H1 (cell line): ENCODE results near the gene MARK1. TPM values are rescaled to one million over a fixed set of nuclear protein-coding genes. Genes with fewer than 3 reads are reported as not detected.

ENCODE experiments used
- CTCF ChIA-PET: fragments of 300-600 bp; sonication (Branson Sonifier 250); formaldehyde crosslinking; loops from one replicate; lab custom pipeline; 2021; ENCODE audit not compliant: partially characterized antibody; lab: Charles Lee
- POLR2A ChIA-PET: fragments of 300-600 bp; sonication (Branson Sonifier 250); formaldehyde crosslinking; loops from one replicate; lab custom pipeline; 2021; ENCODE audit warnings: inconsistent platforms; ENCODE audit not compliant: partially characterized antibody; lab: Charles Lee
- DNase-seq, 2 experiments: peaks; one replicate each; pipeline versions ENCODE4 v3.0.0 to v3.0.0-alpha.2; 2010 to 2022; ENCODE audit warnings: low spot score in 2 of 2, low read depth in 1 of 2, mixed read lengths in 1 of 2
- FAIRE-seq: peaks from 2 replicates; lab custom pipeline; 2011; peaks lifted over from hg19 to GRCh38; lab: Jason Lieb, UNC
- H2AFZ ChIP-seq: 2 replicates; pipeline ENCODE4 v1.8.1; 2012; ENCODE audit warnings: low read length, inconsistent platforms
- H2AK5ac ChIP-seq: 2 replicates; pipeline ENCODE4 v1.6.1; 2013; ENCODE audit warnings: low read depth, low read length
- H2BK120ac ChIP-seq: replicated peaks from 2 replicates; pipeline ENCODE3; 2013; ENCODE audit warnings: low read depth, low read length, inconsistent platforms
- H2BK12ac ChIP-seq: 2 replicates; pipeline ENCODE4 v1.6.1; 2013; ENCODE audit warnings: low read depth, low read length
- H2BK15ac ChIP-seq: 2 replicates; pipeline ENCODE4 v1.6.1; 2013; ENCODE audit warnings: low read length
- H2BK20ac ChIP-seq: 2 replicates; pipeline ENCODE4 v1.6.1; 2013; ENCODE audit warnings: low read length
- H2BK5ac ChIP-seq: 2 replicates; pipeline ENCODE4 v1.6.1; 2013; ENCODE audit warnings: low read depth, low read length
- H3K14ac ChIP-seq: 2 replicates; pipeline ENCODE4 v1.6.1; 2013; ENCODE audit warnings: inconsistent platforms; ENCODE audit not compliant: insufficient read length
- H3K18ac ChIP-seq: 2 replicates; pipeline ENCODE4 v1.6.1; 2013; ENCODE audit warnings: low read length; ENCODE audit errors: extremely low read depth
- H3K23ac ChIP-seq: 2 replicates; pipeline ENCODE4 v1.6.1; 2013; ENCODE audit warnings: inconsistent platforms; ENCODE audit not compliant: insufficient read length
- H3K23me2 ChIP-seq: 2 replicates; pipeline ENCODE4 v1.6.1; 2013; ENCODE audit warnings: low read depth, low read length
- H3K27ac ChIP-seq: 2 replicates; pipeline ENCODE4 v1.6.1; 2011; ENCODE audit warnings: low read depth, low read length, inconsistent platforms
- H3K27me3 ChIP-seq, 4 experiments: replicated peaks in 1 of 4; 1 replicate in 1 of 4; 2 replicates in 3 of 4; pipeline versions ENCODE4 v1.6.1 to v1.8.1; 2011 to 2013; ENCODE audit warnings: low read length in 3 of 4, mild to moderate bottlenecking in 3 of 4, inconsistent platforms in 2 of 4, mixed read lengths in 2 of 4, moderate library complexity in 1 of 4; ENCODE audit not compliant: control insufficient read depth in 3 of 4, insufficient read depth in 3 of 4; ENCODE audit errors: extremely low read depth in 1 of 4
- H3K36me3 ChIP-seq, 4 experiments: 2 replicates each; pipeline versions ENCODE4 v1.6.1 to v1.8.1; 2011 to 2013; ENCODE audit warnings: mild to moderate bottlenecking in 4 of 4, low read length in 3 of 4, moderate library complexity in 2 of 4, control low read depth in 1 of 4, inconsistent platforms in 1 of 4; ENCODE audit not compliant: insufficient read depth in 4 of 4, control insufficient read depth in 2 of 4
- H3K4ac ChIP-seq: replicated peaks from 2 replicates; pipeline ENCODE3; 2013; ENCODE audit warnings: low read length, low read depth, mixed read lengths, inconsistent platforms; ENCODE audit not compliant: insufficient read length
- H3K4me1 ChIP-seq, 4 experiments: replicated peaks in 1 of 4; 1 replicate in 1 of 4; 2 replicates in 3 of 4; pipeline versions ENCODE4 v1.6.1 to v1.8.1; 2011 to 2013; ENCODE audit warnings: low read length in 3 of 4, inconsistent platforms in 2 of 4, mixed read lengths in 1 of 4; ENCODE audit not compliant: insufficient read depth in 4 of 4, control insufficient read depth in 3 of 4
- H3K4me2 ChIP-seq, 2 experiments: 2 replicates each; pipeline versions ENCODE4 v1.6.1 to v1.8.1; 2011 to 2013; ENCODE audit warnings: low read depth in 2 of 2, low read length in 2 of 2, control low read depth in 1 of 2, inconsistent platforms in 1 of 2, mild to moderate bottlenecking in 1 of 2; ENCODE audit not compliant: insufficient read depth in 1 of 2
- H3K4me3 ChIP-seq, 4 experiments: fragments of 200-600, 300-600 bp in 1 of 4; sonication (generic), shearing (Covaris generic), sonication (Bioruptor Twin) in 1 of 4; 2 replicates each; pipeline versions ENCODE4 v1.5.1 to v1.8.1; 2011 to 2016; ENCODE audit warnings: low read length in 4 of 4, low read depth in 3 of 4, control low read depth in 2 of 4, inconsistent platforms in 2 of 4, mild to moderate bottlenecking in 2 of 4, mixed read lengths in 1 of 4, moderate library complexity in 1 of 4; ENCODE audit not compliant: insufficient read depth in 2 of 4; ENCODE audit errors: extremely low read depth in 1 of 4
- H3K56ac ChIP-seq: replicated peaks from 2 replicates; pipeline ENCODE3; 2013; ENCODE audit warnings: low read depth, mild to moderate bottlenecking, mixed read lengths, low read length, inconsistent platforms; ENCODE audit not compliant: insufficient read length
- H3K79me1 ChIP-seq: 2 replicates; pipeline ENCODE4 v1.6.1; 2013; ENCODE audit warnings: low read depth, low read length, control low read depth
- H3K79me2 ChIP-seq, 2 experiments: 2 replicates each; pipeline versions ENCODE4 v1.6.1 to v1.8.1; 2012 to 2013; ENCODE audit warnings: low read length in 2 of 2, mild to moderate bottlenecking in 2 of 2, inconsistent platforms in 1 of 2; ENCODE audit not compliant: insufficient read depth in 2 of 2, control insufficient read depth in 1 of 2
- H3K9ac ChIP-seq, 4 experiments: replicated peaks in 1 of 4; 1 replicate in 1 of 4; 2 replicates in 3 of 4; pipeline versions ENCODE4 v1.6.1 to v1.8.1; 2011 to 2013; ENCODE audit warnings: low read depth in 3 of 4, low read length in 3 of 4, control low read depth in 2 of 4, mild to moderate bottlenecking in 2 of 4, moderate library complexity in 2 of 4, inconsistent platforms in 1 of 4; ENCODE audit errors: extremely low read depth in 1 of 4
- H3K9me3 ChIP-seq, 2 experiments: 2 replicates each; pipeline versions ENCODE4 v1.6.1 to v1.8.1; 2012 to 2013; ENCODE audit warnings: mild to moderate bottlenecking in 2 of 2, moderate library complexity in 2 of 2, control low read depth in 1 of 2, inconsistent platforms in 1 of 2, low read depth in 1 of 2, low read length in 1 of 2, mixed read lengths in 1 of 2; ENCODE audit not compliant: insufficient read depth in 2 of 2
- H4K20me1 ChIP-seq, 2 experiments: replicated peaks in 1 of 2; 2 replicates each; pipeline versions ENCODE3 to v1.8.1; 2011 to 2013; ENCODE audit warnings: inconsistent platforms in 2 of 2, low read length in 2 of 2, mild to moderate bottlenecking in 1 of 2; ENCODE audit not compliant: insufficient read depth in 2 of 2, control insufficient read depth in 1 of 2
- H4K5ac ChIP-seq: 2 replicates; pipeline ENCODE4 v1.6.1; 2013; ENCODE audit warnings: low read length, low read depth, mixed read lengths, inconsistent platforms; ENCODE audit not compliant: insufficient read length
- H4K8ac ChIP-seq: 2 replicates; pipeline ENCODE4 v1.8.0; 2013; ENCODE audit warnings: mild to moderate bottlenecking, moderate library complexity, low read length, inconsistent platforms; ENCODE audit not compliant: insufficient read depth; ENCODE audit errors: extremely low read depth
- H4K91ac ChIP-seq: replicated peaks from 2 replicates; pipeline ENCODE3; 2013; ENCODE audit warnings: low read length, mixed read lengths, inconsistent platforms; ENCODE audit not compliant: insufficient read length
- ASH2L ChIP-seq: fragments of 200-600, 300-600 bp; sonication (generic); IDR thresholded peaks from one replicate; pipeline ENCODE4 v1.7.1; 2017; ENCODE audit warnings: low read length
- BCL11A ChIP-seq, 2 experiments: IDR thresholded peaks; one replicate each; pipeline ENCODE4 v1.6.1; 2011; ENCODE audit warnings: low read depth in 2 of 2, low read length in 2 of 2, mild to moderate bottlenecking in 2 of 2
- CEBPB ChIP-seq: IDR thresholded peaks from 2 replicates; pipeline ENCODE4 v1.6.1; 2012; ENCODE audit warnings: low read depth, low read length
- CHD2 ChIP-seq: IDR thresholded peaks from 2 replicates; pipeline ENCODE4 v1.6.1; 2012; ENCODE audit warnings: low read length, improper control_type of control experiment
- EGR1 ChIP-seq: IDR thresholded peaks from 2 replicates; pipeline ENCODE4 v1.6.1; 2011; ENCODE audit warnings: low read depth, low read length, borderline replicate concordance
- EP300 ChIP-seq, 2 experiments: IDR thresholded peaks; 1 replicate in 1 of 2; 2 replicates in 1 of 2; pipeline ENCODE4 v1.6.1; 2011 to 2012; ENCODE audit warnings: low read depth in 2 of 2, low read length in 2 of 2, mild to moderate bottlenecking in 2 of 2, borderline replicate concordance in 1 of 2, inconsistent platforms in 1 of 2, moderate library complexity in 1 of 2
- HDAC6 ChIP-seq: IDR thresholded peaks from one replicate; pipeline ENCODE4 v1.7.1; 2012; ENCODE audit warnings: low read depth, mild to moderate bottlenecking, inconsistent platforms, low read length, moderate library complexity
- JUND ChIP-seq: IDR thresholded peaks from 2 replicates; pipeline ENCODE4 v1.6.1; 2011; ENCODE audit warnings: mild to moderate bottlenecking, improper control_type of control experiment, low read length
- MAFK ChIP-seq: IDR thresholded peaks from 2 replicates; pipeline ENCODE4 v1.6.1; 2012; ENCODE audit warnings: low read depth, mild to moderate bottlenecking, improper control_type of control experiment, low read length
- PHF8 ChIP-seq: fragments of 200-600 bp; sonication (generic); conservative IDR thresholded peaks from 2 replicates; pipeline ENCODE4 v1.7.1; 2012; ENCODE audit warnings: low read depth, mild to moderate bottlenecking, inconsistent platforms, low read length, moderate library complexity
- POLR2A ChIP-seq, 2 experiments: IDR thresholded peaks; 1 replicate in 1 of 2; 2 replicates in 1 of 2; pipeline ENCODE4 v1.6.1; 2011; ENCODE audit warnings: low read depth in 2 of 2, low read length in 2 of 2, mild to moderate bottlenecking in 2 of 2; ENCODE audit errors: control extremely low read depth in 1 of 2
- RFX5 ChIP-seq: IDR thresholded peaks from 2 replicates; pipeline ENCODE4 v1.6.1; 2011; ENCODE audit warnings: low read depth, low read length, improper control_type of control experiment, borderline replicate concordance
- SIN3A ChIP-seq, 2 experiments: IDR thresholded peaks in 1 of 2; conservative IDR thresholded peaks in 1 of 2; 2 replicates each; pipeline ENCODE4 v1.6.1; 2011 to 2012; ENCODE audit warnings: low read length in 2 of 2, improper control_type of control experiment in 1 of 2, low read depth in 1 of 2, mild to moderate bottlenecking in 1 of 2
- TAF1 ChIP-seq: IDR thresholded peaks from 2 replicates; pipeline ENCODE4 v1.6.1; 2011; ENCODE audit warnings: mild to moderate bottlenecking, low read depth, low read length
- TAF7 ChIP-seq: optimal IDR thresholded peaks from 2 replicates; pipeline ENCODE3; 2011; ENCODE audit warnings: low read depth, mild to moderate bottlenecking, inconsistent platforms, low read length, moderate library complexity, borderline replicate concordance
- ZNF274 ChIP-seq: IDR thresholded peaks from 2 replicates; pipeline ENCODE4 v1.7.0; 2012; ENCODE audit warnings: low read length, borderline replicate concordance; ENCODE audit errors: extremely low read depth
- WGBS, 2 experiments: shearing (Covaris generic) in 1 of 2; methylation state at CpG; one replicate each; pipeline versions ENCODE4 v1.1.6 to v1.1.7; 2013 to 2015; ENCODE audit warnings: low lambda C conversion rate in 2 of 2, mixed read lengths in 2 of 2, inconsistent platforms in 1 of 2, low coverage in 1 of 2, missing lambda C conversion rate in 1 of 2; ENCODE audit not compliant: insufficient replicate concordance in 2 of 2, insufficient coverage in 1 of 2, insufficient read length in 1 of 2; ENCODE audit errors: extremely low coverage in 1 of 2, missing lambda C conversion rate in 1 of 2; 5-methylcytosine and 5-hydroxymethylcytosine counted together
- polyA plus RNA-seq, 7 experiments: library from polyadenylated mRNA; depleted of rRNA in 3 of 7; stranded (reverse) in 5 of 7; unstranded in 2 of 7; fragments of >200 nt in 5 of 7; fragments of 200-250 nt in 2 of 7; gene quantifications; 1 replicate in 5 of 7; 2 replicates in 1 of 7; 4 replicates in 1 of 7; pipeline versions ENCODE4 v1.2.1 to v1.2.3, GENCODE V29; 2011 to 2013; ENCODE audit warnings: missing spikeins in 2 of 7, mixed read lengths in 2 of 7
- total RNA-seq: library from RNA; stranded (reverse); fragmentation: NEBNext Ultra II Directional; extraction: Animal tissue kit (Norgen Biotek cat#: 25700); gene quantifications from 2 replicates; pipeline ENCODE4 v1.2.1, GENCODE V29; 2021

The MARK1 gene
- total and polyA plus RNA-seq, 2 of the 8 experiments (the other 6 are each of a cell fraction or from before 2014, with no cell fraction given) = 5.5 to 20.5 TPM

DNA sequence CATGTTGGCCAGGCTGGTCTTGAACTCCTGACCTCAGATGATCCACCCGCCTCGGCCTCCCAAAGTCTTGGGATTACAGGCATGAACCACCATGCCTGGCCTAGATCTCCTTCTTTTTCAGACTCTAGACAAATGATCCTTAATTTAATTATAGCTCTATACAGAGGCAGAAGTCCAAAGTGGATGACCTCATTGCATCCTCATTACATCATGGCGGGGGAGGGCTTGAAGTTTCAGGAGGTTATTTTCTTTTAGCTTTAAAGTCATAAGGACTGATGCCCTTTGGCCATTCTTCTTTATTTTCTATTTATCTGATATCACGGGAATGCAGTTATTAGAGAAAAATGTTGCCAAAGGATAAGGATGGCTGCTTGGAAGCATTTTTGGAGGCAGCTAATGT, 14.1 kb upstream of the MARK1 start:
- H2AK5ac ChIP-seq = no peak overlapping the region
- no peaks in the 10 kb centered on the region for H3K79me1 ChIP-seq
- FAIRE-seq = no peak
- H3K27ac ChIP-seq = no peak overlapping the region
- no peak overlapping the region for H2AFZ ChIP-seq
- H3K14ac ChIP-seq = no peak overlapping the region
- H2BK120ac ChIP-seq = no peak overlapping the region
- no peak overlapping the region for H3K4ac ChIP-seq
- H3K56ac ChIP-seq = no peak overlapping the region
- no peaks in the 10 kb centered on the region for H3K9me3 ChIP-seq
- H3K23ac ChIP-seq = no peak overlapping the region
- H2BK15ac ChIP-seq = no peak overlapping the region
- WGBS, 2 experiments = 98% methylated on average over 4 of the region's 4 CpGs; no CpG with 5 or more reads in 1 of the 2 experiments
- no peak overlapping the region for H4K91ac ChIP-seq
- no peaks in the 10 kb centered on the region for H3K79me2 ChIP-seq
- H2BK5ac ChIP-seq = no peak overlapping the region
- no peak overlapping the region for H3K9ac ChIP-seq
- H2BK12ac ChIP-seq = no peak overlapping the region
- H3K4me1 ChIP-seq = peaks cover 0 to 3% (median 1%) of the 10 kb centered on the region in 4 experiments; a peak in 3 of 7 replicates
- H3K4me2 ChIP-seq = no peak overlapping the region
- POLR2A ChIA-PET = no interaction called here
- H3K4me3 ChIP-seq = no peak overlapping the region
- no peaks in the 10 kb centered on the region for H3K23me2 ChIP-seq
- H3K36me3 ChIP-seq = no peaks in the 10 kb centered on the region
- H4K8ac ChIP-seq = no peak overlapping the region
- no peak overlapping the region for H2BK20ac ChIP-seq
- CTCF ChIA-PET = interaction anchor here (0.5 to 4.1 kb wide), 14 partner anchors 8 to 294 kb away, joined by 3 to 29 read pairs (median 4); no protein-coding TSS in a partner anchor
- no peak overlapping the region for H4K5ac ChIP-seq
- no peaks in the 10 kb centered on the region for H3K27me3 ChIP-seq
- H4K20me1 ChIP-seq = no peaks in the 10 kb centered on the region
- no peak overlapping the region for H3K18ac ChIP-seq
- no peak for DNase-seq
- TF ChIP-seq EP300 (IDR thresholded peaks at IDR 0.05; ENCODE audit: borderline replicate concordance in 1 of 2, low read depth in 2 of 2, low read length in 2 of 2) (no peak), JUND (no peak), EGR1 (no peak), ASH2L (no peak), CHD2 (no peak), RFX5 (no peak), SIN3A (conservative IDR thresholded peaks at IDR 0.05 in 1 of 2, IDR thresholded peaks at IDR 0.05 in 1 of 2; ENCODE audit: low read depth in 1 of 2, low read length in 2 of 2) (no peak), TAF1 (no peak), TAF7 (no peak), POLR2A (IDR thresholded peaks at IDR 0.05; ENCODE audit: control extremely low read depth in 1 of 2, low read depth in 2 of 2, low read length in 2 of 2) (no peak), HDAC6 (no peak), ZNF274 (no peak), BCL11A (IDR thresholded peaks at IDR 0.05; ENCODE audit: low read depth in 2 of 2, low read length in 2 of 2) (no peak), PHF8 (no peak), CEBPB (no peak), MAFK (no peak)
